Stimulated activated CD8-positive, alpha-beta memory T cell treated with anti-CD3 and anti-CD28 coated beads, Interleukin-15, amount 100 ng/mL, for 48 hours (primary cell): ENCODE data around the gene CEL.
A peak's percentile ranks its signal among the peaks of the same experiment; 100 is the strongest.

Source experiments
- DNase-seq, 2 donors: peaks; one replicate each; pipeline ENCODE4 v3.0.0-alpha.2; 2020; ENCODE audit warnings: low read depth in 2 of 2

The CEL gene

DNA sequence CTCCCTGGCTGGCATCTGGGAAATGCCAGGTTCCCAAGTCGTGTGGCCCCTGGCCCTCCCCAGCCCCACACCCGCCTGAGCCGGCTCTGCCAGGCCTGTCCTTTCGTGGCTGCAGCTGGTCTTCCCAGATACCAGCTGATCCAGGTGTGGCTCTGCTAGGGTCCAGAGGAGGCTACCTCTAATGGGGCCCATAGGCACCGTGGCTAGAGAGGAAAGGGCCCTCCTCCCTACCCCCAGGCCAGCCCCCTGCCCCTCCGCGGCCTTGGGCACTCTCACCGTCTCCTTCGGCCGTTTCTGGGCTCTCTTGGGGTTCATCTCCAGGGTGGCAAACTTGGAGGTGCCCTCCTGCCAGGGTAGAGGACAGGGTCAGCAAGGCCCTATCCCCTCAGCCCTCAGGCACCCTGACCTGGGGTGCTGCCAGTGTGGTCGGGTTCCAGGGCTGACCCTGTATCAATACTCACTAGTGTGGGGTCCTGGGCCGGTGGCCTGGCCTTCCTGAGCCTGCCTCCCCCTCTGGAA is 42.3 kb downstream of the CEL start:
- no peak for DNase-seq

DNA sequence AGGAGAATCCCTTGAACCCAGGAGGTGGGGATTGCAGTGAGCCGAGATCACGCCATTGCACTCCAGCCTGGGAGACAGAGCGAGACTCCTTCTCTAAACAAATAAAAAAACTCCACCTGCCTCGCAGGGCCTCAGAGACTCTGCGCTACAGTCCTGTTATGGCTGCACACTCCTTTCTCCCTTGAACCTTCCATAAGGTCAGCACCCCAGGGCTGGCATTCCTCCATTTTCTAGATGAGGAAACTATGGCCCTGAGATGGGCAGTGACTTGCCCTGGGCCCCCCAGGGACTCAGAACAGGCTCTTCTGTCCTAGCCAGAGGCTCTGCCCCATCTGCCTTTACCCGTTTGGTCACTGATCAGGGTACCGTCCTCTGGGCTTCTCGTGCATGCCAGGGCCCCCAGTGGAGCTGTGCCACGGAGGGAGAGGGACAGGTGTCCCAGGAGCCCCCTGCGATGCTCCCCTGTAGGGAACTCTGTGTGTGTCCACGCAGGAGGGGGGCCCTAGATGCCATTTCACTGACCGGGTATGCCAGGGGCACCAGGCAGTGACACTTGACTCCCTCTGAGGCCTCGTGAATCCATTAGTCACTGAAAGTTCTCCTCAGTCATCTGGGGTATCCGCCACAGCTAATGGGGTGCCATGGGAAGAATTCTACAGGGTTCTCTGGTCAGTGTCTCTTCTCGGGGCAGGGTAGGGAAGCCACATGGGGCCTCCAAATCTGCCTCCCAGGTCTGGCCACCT is 43.1 kb downstream of the CEL start:
- no peak for DNase-seq

DNA sequence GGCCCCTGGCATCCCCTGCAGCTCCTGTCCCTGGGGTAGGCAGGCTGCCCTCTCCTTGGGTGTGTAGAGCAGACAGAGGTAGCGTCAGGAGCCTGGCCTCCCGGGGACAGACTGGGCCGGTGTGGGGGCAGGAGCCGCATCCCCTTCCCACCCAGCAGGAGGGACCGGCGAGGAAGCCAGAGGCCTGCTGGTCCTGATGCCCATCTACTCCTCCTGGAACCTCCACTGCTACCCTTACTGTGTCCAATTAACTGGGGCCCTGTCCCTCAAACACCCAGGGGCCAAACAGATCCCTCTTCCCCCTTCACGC is 43.6 kb downstream of the CEL start:
- no peak for DNase-seq

DNA sequence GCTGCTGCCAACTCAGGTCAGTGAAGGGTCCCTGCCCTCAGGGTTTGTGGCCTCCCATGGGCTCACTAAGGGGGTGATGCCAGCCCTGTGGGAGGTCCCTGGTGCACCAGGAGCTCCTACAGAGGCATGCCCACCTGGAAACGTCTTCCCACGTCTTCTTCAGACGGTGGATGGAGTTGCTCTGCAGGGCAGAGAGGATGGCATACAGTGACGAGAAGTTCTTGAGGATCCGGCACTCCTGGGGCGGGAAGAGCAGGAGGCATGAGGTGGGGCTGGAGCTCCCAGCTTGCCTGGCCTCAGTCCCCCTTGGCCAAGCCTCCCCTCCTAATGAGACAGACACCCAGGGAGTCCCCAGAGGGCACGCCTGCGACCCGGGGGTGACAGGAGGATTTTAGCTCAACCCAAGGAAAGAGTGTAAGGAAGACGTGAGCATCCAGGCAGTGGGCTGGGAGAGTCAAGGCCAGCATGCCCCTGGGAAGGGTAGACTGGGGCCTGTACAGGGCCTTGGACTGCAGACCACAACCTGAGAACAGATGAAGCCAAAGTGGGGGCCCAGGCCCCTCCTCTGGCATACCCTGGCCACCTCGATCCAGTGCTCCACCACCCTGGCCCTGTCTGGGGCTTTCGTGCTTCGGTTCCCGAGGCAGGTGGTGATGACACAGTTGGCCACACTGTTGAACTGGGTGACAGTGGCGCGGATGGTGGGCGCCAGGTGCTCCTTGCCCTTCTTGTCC is 44.9 kb downstream of the CEL start:
- no peak for DNase-seq

GRCh38 chr9:133107245-133107722 is 45.5 kb downstream of the CEL start:
- no peak for DNase-seq

- DNase-seq: no peak
These were observed 46.4 kb downstream of the CEL start for GRCh38 chr9:133107961-133108793.

DNA sequence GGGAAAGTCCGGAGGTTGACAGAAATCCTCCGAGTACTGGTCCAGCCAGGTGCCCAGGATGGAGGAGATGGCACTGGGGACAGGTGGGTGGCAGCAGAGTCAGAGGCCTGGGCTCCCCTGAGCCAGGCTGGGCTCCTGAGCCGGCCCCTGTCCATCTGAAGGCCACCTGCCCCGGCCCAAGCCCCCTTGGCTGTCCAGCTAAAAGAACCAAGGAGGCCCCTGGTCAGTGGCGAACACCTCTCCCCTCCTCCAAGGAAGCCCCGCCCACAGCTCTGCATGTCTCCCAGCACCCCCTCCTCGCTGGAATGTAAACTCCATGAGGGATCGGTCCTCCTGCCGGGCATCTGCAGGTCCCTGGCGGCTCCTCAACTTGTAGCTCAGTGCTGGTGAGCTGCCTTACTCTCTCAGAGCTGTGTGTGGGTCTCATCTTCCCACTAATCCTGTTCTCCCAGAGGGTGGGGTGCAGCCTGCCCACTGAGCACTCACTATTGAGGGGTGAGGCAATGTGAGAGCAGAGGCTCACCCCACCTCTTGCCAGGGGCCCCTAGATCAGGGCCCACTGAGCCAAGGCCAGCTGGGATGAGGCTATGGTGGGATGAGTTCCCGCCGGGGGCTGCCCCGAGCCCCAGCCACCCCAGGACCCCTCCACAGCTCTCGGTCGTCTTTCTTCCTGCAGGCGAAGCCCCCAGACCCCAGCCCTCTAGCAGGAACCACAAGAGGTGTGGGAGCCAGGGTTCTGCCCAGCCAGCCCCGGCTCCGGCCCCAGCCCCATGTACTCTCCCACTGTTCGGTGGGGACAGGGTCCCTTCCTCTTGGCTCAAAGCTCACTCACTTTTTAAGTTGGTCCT is 47.2 kb downstream of the CEL start:
- DNase-seq: no peak

DNA sequence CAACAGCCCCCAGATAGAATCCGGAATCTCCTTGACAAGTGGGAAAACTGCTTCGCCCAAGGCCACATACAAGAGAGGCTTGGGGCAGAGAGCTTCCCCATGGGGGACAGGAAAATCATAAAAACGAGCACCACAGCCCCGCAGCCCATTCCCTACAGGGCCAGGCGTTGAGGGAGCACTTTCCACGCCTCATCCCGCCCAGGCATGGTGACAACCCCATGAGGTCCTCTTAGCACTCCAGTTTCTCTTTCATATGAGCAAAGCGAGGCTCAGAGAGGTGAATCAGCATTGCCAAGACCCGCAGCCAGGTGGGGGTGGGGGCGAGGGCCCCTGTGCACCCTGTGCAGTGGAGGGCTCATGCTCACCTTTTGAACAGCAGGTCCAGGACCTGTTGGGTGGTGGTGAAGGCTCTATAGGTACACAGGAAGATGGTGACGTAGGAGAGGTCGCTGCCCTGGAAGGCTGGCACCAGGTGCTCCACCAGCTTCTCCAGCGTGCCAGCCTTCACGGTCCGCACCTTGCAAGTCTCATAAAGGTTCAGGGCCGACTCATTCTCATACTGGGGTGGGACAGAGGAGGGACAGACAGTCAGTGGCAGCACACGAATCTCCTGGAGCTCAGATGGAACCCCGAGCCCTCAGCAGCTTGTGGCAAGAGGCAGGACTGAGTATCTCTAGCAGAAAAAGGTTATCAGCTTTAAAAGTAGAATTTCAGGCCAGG is 48.3 kb downstream of the CEL start:
- no peak for DNase-seq

DNA sequence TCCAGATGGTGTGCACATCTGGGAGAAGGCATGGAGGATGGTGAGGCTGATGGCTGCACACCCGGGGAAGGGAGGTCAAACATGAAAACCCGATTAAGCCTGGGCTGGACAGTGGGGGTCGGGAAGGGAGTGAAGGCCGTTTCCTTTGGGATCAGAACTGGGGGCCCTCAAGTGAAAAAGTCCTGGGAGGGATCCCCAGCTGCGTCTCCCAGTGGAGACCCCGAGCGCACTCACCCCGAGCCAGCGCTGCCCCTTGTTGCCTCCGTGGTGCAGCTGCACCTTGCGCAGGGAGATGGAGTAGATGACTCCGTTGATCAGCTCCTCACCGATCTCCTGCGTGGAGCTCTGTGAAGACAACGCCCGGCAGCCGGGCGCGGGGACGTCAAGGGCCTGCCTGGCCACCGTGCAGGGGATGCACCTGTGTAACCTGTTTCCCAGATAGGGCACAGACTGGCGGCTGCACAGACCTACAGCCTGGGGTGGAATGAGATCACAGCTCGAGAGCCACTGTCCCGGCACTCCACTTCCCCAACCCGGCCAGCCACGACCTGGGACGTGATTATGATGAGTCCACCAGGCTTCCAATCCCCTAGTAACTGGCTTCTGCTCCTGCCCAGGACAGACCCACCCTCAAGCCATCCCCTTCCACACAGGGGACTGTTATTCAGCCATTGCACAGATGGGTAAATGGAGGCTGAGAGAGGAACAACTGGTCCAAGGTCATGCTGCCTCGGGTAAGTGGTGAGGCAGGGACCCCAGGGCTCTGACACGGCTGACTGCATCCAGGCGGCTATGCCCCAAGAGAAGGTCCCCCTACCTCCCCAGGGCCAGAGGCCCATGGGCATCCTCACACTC is 50.3 kb downstream of the CEL start:
- no peak for DNase-seq

- no peak for DNase-seq
These were observed 50.9 kb downstream of the CEL start for GRCh38 chr9:133112663-133113026.

- DNase-seq: no peak
These were observed 51.6 kb downstream of the CEL start for GRCh38 chr9:133113163-133113948.

- DNase-seq: no peak
These were observed 52.4 kb downstream of the CEL start for GRCh38 chr9:133113949-133114885.

- no peak for DNase-seq
These were observed 53.3 kb downstream of the CEL start for GRCh38 chr9:133114886-133115603.

DNA sequence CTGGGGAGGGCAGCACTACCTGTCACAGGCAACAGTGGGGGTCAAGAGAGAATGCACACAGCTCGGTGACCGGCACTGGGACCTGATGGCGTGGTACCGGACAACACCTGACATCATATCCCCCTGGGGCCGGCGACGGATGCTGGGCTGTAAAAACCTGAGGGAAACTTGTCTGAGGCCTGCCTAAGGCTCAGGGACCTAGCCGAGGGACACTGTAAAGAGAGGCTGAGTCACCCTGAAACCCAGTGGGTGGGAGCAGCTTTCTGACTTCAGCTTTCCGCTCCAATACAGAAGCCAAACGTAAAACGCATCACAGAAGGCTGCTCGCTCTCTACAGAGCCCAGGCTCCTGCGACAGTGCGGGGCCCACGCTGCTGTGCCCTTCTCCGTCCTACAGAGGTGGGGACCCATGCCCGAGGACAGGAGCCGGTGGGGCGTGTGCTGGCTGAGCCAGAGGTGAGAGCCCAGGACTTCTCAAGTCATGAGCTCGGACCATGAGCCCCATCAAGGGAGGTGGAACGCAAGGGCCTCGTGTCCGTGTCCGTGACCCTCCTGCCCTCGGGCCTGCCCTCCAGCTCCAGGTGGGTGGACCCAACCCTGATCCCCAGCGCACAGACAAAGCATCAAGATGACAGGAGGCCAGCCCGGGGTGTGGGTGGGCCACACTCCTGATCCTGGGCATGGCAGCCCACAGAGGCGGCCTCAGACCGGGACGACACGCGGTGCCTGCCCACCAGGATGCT is 54.0 kb downstream of the CEL start:
- peak; percentile 63 to 66 for DNase-seq

DNA sequence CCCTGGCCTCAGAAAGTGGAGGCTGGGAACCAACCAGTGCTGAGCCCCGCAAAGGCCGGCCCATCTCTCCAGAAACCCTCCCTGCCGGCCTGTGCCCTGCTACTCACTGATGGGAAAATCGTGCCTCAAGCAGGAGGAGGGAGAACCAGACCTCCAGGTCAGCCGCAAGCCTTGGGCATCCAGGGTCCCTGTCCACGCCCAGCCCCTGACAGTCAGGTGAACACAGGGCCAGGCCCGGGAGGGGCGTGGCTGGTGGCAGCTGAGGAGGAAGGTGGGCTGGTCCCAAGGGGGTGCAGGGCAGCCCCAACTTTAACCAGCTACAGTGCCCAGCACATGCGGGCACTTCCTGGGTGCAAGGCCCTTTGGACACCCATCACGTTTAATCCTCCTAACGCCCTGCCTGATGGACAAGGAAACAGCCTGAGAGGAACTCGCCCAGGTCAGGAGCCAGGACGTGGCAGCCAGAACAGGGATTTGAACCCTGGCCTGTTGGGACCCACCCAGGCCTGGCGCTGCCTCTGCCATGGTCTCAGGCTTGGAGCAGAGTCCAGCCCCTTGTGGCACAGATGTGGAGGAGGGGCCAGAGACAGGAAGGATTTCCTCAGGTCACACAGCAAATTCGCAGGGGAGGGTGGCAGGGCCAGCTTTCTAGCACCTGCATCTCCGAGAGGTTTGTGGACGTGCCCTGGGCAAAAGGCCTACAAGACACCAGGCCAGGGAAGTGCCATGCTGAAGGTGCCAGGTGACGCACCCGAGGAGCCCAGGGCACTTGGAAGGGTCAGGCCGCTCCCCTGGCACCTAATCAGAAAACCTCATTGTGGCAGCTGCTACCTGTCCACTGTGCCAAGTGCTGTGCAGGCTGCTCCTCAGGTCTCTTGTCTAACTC is 54.8 kb downstream of the CEL start:
- DNase-seq: no peak
